Cerebellar cortex (tissue), 1 donor: ENCODE data around the gene USP49.
"Not testable (repeated sequence)": the region's sequence is repeated elsewhere in the genome, so short reads cannot be mapped to it uniquely, and the experiment has no call there.

Experiments used
- DNase-seq: peaks from one replicate; pipeline ENCODE4 v3.0.0-alpha.2; 2015; ENCODE audit warnings: low spot score

The USP49 gene

DNA sequence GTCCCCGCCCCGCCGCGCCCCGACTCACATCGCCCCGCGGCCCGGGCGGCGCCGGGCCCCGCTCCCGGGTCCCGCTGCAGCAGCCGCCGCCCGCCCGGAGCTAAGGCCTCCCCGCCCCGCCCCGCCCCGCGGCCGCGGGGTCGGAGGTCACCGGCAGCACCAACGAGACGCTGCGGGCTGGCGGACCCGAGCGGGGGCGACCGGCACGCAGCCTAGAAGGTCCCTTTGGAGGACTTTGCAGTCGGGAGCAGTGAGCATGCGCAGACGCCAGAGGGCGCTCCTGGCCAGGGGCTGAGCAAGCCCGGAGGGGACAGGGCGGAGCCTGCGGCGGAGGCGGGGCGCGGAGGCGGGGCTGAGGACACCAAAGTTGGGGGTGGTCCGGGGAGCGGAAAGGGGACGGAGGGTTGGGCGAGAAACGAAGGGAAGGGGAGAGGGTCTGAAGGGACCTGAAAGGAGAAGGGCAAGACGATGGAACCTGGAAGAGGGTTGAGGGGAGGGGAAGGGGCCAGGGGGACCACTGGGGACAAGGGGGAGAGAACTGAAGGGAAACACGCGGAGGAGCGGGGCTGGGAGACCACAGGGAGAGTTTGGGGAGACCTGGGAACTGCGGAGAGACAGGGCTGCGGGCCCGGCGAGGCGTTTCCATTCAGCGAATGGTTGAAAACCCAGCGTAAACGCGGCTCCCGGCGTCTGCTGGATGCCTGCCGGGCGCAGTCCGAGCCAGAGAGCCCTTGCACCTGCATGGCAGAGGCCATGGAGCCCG lies 115.2 kb downstream of the USP49 start, which contains the start of gene FRS3:
Gene FRS3, minus strand, starts transcription at position 113 of the 763 bp plus-strand sequence. CDS start 2,913 bp downstream, outside the sequence.
- peak; percentile 97 for DNase-seq

DNA sequence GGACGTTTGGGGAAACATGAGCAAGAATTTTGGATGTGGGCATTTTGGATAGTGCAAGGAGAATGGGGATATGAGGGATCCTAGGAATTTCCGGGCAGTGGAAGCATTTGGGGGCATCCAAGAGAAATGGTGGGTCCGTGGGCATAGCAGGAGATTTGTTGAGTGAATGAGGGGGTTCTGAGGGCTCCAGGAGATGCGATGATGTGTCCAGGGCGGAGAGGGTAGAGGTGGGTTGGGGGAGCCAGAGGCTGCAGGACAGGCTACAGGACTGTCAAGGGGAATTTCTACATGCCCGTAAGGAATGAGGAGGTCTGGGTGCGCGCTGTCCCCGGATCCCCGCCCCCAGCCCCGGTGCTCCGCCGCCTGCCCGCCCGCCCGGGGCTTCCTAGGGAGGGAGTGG lies 115.8 kb downstream of the USP49 start:
- no peak for DNase-seq

GRCh38 chr6:41778895-41779294 lies 116.3 kb downstream of the USP49 start:
- no peak for DNase-seq

GRCh38 chr6:41777551-41778285 lies 117.5 kb downstream of the USP49 start:
- no peak for DNase-seq

- no peak for DNase-seq
These were observed 119.8 kb downstream of the USP49 start for GRCh38 chr6:41775293-41775882.

- no peak for DNase-seq
These were observed 120.3 kb downstream of the USP49 start for GRCh38 chr6:41774841-41775240.

DNA sequence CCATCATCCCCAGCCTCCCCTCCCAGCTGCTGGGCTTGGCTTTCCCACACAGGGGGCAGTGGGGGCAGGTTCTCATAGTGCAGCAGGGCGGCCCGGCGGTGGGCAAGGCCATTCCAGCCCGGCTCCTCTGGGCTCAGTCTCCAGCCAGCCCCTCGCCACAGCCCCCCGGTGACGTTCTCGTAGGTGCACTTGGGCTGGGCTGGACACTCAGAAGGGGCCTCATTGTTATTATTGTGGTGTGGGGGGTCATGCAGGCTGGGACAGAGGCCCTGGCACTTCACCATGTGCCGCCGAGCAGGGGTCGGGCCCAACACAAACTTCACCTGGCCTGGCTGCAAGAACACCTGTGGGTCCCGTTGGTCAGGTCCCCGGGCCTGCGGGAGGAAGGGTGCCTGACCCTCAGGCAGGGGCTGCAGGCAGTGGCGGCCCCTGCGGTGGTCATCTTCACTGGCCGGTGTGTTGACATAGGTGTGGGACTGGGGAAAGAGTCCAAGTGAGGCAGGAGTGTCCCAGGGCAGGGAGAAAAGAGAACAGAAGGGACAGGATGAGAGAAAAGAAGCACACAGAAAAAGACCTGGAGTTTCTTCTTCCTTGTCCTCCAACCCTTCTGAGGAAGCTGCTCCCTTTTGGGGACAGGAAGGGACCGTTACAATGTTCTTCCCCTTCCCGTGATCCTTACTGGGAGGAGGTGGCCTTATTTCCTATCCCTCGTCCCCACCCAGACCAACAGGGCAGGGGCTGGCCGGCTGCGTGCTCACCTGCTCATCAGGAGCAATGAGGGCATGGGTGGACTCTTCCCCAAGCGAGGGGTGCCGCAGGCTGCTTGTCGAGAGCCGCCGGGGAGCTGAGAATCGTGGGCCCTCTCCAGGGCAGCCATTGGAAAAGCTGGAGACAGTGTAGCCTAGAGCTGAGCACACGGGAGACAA lies 123.9 kb downstream of the USP49 start:
- no peak for DNase-seq

DNA sequence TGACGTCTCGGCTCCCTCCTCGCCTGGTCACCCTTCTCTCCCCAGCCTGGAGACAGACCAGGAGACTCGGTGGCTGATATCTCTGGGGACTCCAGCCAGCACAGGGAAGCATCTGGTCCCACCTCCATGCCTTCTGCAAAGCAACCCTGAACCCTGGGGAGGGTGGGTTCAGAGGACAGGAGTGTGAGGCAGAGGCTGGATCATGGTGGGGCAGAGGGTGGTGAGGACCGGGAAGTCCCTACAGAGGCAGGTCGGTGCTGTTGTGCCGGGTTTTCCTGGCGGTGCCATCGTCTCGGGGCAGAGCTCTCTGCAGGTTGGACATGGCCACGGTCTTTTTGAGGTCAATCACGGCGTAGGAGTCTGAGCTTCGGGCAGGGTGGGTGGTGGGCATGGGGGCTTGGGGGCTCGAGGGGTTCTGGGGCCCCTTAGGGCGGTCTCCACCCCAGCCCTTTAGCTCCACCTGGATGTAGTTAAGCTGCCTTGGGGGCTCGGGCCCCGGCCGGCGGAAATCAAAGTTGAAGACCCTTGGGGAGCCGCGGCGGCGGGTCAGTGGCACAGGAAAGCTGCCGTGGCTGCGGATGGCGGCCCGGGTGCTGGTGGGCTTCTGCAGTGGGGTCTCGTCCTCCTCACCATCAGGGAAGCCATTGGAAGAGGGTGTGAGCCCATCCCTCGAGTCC lies 124.7 kb downstream of the USP49 start:
- DNase-seq: no peak

- DNase-seq: no peak
These were observed 125.8 kb downstream of the USP49 start for GRCh38 chr6:41769376-41769775.

DNA sequence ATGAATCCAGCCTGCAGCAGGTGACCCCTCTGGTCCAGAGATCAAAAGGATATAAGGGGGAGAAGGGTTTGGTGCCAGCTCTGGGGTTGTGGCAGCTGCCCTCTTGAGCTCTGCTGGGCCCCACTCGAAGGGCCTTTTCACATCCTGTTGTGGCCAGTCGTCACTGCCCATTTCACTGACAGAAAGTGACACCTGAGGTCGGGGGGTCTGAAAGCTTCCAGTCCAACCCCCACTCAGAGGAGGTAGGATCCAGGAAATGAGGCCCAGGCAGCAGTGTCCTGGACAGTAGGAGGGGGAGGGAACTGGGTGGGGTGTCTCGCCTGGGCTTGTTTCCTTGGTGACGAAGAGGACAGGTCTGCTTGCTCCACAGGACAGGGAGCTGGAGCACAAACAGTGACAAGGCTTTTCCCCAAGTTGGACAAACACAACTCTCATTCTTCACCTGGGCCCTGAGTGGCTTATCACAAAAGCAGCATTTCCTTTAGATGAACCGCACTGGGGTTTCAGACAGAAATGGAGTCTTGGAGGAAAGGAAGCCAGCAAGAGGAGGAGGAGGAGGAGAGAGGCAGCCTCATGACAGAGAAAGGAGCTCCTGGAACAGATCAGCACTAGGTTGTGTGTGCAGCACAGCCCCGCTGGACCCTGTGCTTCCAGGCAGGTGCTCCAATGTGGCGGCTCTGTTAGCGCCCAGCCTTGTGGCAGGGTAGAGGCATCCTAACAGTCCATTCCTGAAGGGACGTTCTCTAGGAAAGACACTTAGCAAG lies 126.4 kb downstream of the USP49 start:
- DNase-seq: no peak

DNA sequence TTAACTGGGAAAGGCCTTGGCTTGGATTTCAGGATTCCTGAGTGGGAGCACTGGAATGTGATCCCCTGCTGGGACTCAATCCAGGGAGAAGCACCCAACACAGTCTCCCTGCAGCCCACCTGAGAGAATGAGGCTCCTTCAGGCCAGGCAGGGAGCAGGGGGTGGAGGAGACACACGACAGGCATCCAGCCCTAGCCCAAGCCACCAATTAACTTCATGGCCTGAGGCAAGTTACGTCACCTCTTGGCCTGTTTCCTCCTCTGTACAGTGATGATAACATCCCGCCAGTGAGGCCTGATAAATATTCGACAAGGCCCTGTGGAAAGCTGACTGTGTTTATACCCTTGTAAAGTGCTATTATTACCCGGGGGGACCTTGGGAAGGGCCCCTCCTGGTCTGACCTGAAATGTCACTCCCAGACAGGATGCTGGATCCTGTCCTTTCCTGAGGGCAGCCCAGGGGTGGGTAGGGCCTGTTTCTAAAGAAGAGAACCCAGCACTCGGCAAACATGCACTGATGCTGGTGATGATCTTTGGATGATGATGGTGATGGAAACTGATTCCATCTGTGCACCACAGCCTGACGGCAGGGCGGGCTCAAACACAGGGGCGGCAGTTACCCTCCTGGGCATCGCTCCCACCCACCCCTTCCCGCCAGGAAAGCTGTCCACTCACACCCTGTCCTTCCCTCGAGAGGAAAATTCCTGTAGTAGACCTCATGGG lies 127.9 kb downstream of the USP49 start:
- DNase-seq: no peak

DNA sequence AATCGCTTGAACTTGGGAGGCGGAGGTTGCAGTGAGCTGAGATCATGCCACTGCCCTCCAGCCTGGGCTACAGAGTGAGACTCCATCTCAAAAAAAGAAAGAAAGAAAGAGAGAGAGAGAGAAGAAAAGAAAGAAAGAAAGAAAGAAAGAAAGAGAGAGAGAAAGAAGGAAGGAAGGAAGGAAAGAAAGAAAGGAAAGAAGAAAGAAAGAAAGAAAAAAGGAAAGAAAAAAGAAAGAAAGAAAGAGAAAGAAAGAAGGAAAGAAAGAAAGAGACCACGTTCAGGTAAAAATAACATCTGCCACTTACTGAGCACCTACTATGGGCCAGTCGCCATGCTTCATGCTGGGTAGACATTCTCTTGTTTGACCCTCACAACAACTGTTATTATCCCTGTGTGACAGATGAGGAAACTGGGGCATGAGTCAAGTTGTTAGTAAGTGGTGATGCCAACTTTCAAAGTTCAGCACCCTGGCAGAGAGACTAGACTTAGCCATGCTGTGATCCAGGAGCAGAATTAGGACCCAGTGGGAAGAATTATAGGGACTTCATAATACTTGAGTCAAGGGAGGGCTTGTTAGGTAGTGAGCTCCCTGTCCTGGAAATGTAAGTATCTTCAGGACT lies 129.0 kb downstream of the USP49 start:
- not testable (repeated sequence) for DNase-seq

- no peak for DNase-seq
These were observed 131.7 kb downstream of the USP49 start for GRCh38 chr6:41763470-41763869.

- no peak for DNase-seq
These were observed 135.1 kb downstream of the USP49 start for GRCh38 chr6:41759905-41760579.

DNA sequence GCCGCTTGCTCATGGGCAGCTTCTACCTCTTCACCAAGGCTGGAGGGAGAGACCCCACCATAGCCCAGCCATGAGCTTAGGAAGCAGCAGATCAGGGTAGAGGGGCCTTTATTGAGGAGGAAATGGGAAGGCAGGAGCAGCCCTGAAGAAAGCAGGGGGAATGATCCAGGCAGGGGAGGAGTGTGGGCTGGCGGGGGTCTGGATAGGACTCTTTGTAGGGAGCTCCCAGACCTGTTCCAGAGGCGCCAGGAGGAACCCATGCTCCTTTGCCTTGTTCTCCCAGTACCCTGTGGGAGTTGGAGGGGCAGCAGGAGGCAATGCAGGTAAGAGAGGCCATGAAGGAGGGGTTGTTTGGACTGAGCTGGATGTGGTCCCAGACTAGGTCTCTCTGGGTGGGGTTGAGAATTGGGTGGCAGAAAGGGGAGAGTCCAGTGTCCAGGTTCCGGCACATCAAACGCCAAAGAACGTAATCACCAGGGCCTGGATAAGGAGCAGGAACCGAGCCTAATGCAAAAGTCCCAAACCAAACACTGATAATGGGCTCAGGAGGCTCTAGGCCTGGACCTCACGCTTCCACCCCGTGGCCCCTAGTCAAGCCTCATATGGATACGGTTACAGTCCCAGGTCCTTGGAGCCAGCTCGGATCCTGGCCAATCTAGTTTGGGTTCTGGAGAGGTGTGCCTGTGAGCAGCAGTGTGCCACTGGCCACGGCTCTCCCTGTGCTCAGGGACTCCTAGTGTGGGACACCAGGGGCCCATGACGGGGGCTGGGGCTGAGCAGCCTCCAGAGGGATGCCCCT lies 135.9 kb downstream of the USP49 start:
- no peak for DNase-seq

DNA sequence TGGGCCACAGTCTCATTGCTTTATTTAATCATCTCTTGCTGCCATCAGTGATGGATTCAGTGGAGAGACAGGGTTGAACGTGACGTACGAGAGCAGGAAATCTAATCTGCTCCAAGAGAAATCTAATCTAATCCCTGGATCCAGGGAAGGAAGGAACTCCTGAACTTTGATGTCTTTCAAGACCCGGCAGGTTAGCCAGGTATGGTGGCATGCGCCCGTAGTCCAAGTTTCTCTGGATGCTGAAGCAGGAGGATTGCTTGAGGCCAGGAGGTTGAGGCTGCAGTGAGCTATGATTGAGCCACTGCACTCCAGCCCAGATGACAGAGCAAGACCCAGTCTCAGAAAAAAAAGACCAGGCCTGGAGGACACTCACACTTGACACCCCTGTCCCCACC lies 136.5 kb downstream of the USP49 start:
- DNase-seq: no peak

GRCh38 chr6:41757931-41758640 lies 137.1 kb downstream of the USP49 start:
- no peak for DNase-seq
